Measurements from ENCODE around the gene OR2D3. TPM values are rescaled to one million over a fixed set of nuclear protein-coding genes. Genes with fewer than 3 reads are reported as not detected.

Gene OR2D3, protein sequence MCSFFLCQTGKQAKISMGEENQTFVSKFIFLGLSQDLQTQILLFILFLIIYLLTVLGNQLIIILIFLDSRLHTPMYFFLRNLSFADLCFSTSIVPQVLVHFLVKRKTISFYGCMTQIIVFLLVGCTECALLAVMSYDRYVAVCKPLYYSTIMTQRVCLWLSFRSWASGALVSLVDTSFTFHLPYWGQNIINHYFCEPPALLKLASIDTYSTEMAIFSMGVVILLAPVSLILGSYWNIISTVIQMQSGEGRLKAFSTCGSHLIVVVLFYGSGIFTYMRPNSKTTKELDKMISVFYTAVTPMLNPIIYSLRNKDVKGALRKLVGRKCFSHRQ
- total RNA-seq (2021; fragmentation: NEBNext Ultra II Directional; extraction: Animal tissue kit (Norgen Biotek cat#: 25700)), result not detected
- long read RNA-seq, result 0 reads

DNA sequence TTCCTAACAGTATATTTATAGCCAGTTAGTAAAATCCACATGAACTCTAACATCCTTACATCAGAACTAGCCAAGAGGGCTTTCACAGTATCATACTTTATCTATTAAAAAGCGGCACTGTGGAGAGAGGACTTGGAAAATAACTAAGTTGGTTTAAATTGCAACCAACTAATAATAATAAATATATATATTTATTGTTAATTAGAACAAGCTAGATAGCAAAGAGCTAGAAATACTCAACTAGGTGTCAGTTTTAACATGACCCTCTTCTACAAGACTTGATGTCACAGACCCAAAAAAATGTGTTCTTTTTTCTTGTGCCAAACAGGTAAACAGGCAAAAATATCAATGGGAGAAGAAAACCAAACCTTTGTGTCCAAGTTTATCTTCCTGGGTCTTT is at the start of gene OR2D3:
TSS of gene OR2D3 (plus strand) at position 301 of the 400 bp plus-strand sequence. CDS start at position 301, 0 bp downstream.
- H3K9me3 Mint-ChIP-seq, result no peaks in the 10 kb centered on the region
- H3K27ac Mint-ChIP-seq, result no peak within 1 kb of the TSS
- H3K27me3 Mint-ChIP-seq (ENCODE audit: insufficient read depth), result no peaks in the 10 kb centered on the region
- no peaks in the 10 kb centered on the region for H3K36me3 Mint-ChIP-seq (ENCODE audit: low read depth)
- no peak within 1 kb of the TSS for H3K4me3 Mint-ChIP-seq
- no peak for DNase-seq
- H3K4me1 Mint-ChIP-seq (ENCODE audit: low read depth), result peaks cover 4% of the 10 kb centered on the region
- TF ChIP-seq, protein P1, sequence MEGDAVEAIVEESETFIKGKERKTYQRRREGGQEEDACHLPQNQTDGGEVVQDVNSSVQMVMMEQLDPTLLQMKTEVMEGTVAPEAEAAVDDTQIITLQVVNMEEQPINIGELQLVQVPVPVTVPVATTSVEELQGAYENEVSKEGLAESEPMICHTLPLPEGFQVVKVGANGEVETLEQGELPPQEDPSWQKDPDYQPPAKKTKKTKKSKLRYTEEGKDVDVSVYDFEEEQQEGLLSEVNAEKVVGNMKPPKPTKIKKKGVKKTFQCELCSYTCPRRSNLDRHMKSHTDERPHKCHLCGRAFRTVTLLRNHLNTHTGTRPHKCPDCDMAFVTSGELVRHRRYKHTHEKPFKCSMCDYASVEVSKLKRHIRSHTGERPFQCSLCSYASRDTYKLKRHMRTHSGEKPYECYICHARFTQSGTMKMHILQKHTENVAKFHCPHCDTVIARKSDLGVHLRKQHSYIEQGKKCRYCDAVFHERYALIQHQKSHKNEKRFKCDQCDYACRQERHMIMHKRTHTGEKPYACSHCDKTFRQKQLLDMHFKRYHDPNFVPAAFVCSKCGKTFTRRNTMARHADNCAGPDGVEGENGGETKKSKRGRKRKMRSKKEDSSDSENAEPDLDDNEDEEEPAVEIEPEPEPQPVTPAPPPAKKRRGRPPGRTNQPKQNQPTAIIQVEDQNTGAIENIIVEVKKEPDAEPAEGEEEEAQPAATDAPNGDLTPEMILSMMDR (IDR thresholded peaks at IDR 0.05), result no peak

DNA sequence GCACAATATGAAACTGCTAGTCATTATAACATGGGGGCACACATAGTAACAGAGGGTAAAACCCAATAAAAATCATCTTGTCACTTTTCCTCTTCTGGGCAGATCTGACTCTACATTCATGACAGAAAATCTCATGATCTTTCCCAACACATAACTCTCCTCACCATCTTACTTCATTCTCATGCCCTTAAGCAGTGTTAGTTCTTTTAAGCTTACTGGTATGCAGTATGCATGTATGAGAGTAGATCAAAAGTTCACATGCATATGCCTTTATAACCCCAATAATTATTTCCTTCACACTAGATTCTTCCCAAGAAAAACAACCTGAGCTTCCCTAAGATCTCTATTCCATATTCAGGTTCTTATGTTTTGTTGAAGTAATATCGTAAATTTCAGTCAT is 49.5 kb upstream of the OR2D3 start:
- Mint-ChIP-seq H3K27me3 (ENCODE audit: insufficient read depth) (peaks cover 2% of the 10 kb centered on the region; the same call in 1 of the 2 replicates), H3K27ac (no peak overlapping the region), H3K9me3 (no peaks in the 10 kb centered on the region), H3K4me1 (ENCODE audit: low read depth) (no peaks in the 10 kb centered on the region), H3K4me3 (no peak overlapping the region), H3K36me3 (ENCODE audit: low read depth) (no peaks in the 10 kb centered on the region; the same call in 1 of the 2 replicates)
- no peak for DNase-seq
- TF ChIP-seq, protein P1 (IDR thresholded peaks at IDR 0.05), result no peak

DNA sequence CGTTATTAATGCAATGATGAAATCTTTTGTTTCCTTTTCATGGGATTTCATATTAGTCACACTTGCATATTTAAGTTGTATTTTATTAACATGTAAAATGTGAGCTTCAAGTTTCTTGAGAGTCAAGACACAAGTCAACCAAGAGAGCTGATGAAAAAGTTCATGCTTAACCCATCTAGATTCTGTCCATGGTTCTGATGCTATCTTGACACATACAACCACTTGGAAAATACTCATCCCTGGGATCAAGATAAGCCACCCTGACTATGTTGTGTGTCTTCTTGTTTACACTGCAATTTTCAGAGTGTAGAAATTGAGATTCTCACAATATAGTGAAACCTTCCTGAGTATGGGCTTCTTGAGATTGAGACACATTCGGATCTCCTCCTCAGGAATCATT is 45.0 kb upstream of the OR2D3 start:
- Mint-ChIP-seq H3K27ac (no peak overlapping the region), H3K36me3 (ENCODE audit: low read depth) (no peaks in the 10 kb centered on the region; the same call in none of the 2 replicates), H3K4me3 (no peak overlapping the region), H3K9me3 (peaks cover 8% of the 10 kb centered on the region), H3K27me3 (ENCODE audit: insufficient read depth) (peaks cover 2% of the 10 kb centered on the region; the same call in 1 of the 2 replicates), H3K4me1 (ENCODE audit: low read depth) (no peaks in the 10 kb centered on the region)
- DNase-seq, result no peak
- TF ChIP-seq, protein P1 (IDR thresholded peaks at IDR 0.05), result no peak

DNA sequence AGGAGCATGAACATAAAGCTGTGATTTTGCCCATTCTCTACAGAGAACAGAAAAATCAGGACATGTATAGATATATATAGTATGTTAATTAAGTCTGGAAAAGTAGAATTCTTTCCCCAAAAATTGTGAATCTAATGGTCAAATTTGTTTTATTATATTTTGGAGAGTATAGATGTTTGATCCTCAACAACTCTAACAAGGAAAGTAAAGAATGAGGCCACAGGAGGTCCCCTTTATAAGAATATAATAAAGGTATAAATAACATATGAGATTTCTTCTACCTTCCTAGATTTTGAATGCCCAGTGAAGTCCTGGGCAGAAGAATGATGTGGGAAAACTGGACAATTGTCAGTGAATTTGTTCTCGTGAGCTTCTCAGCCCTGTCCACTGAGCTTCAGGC is 44.5 kb upstream of the OR2D3 start, which contains the start of gene OR10A4:
TSS of gene OR10A4 (plus strand) at position 301 of the 400 bp plus-strand sequence. CDS start at position 324, 23 bp downstream.
- Mint-ChIP-seq H3K27me3 (ENCODE audit: insufficient read depth) (peaks cover 2% of the 10 kb centered on the region; the same call in 1 of the 2 replicates), H3K4me1 (ENCODE audit: low read depth) (no peaks in the 10 kb centered on the region), H3K9me3 (peaks cover 8% of the 10 kb centered on the region), H3K36me3 (ENCODE audit: low read depth) (no peaks in the 10 kb centered on the region; the same call in none of the 2 replicates), H3K4me3 (no peak within 1 kb of the TSS), H3K27ac (no peak within 1 kb of the TSS)
- no peak for DNase-seq
- TF ChIP-seq, protein P1 (IDR thresholded peaks at IDR 0.05), result no peak

DNA sequence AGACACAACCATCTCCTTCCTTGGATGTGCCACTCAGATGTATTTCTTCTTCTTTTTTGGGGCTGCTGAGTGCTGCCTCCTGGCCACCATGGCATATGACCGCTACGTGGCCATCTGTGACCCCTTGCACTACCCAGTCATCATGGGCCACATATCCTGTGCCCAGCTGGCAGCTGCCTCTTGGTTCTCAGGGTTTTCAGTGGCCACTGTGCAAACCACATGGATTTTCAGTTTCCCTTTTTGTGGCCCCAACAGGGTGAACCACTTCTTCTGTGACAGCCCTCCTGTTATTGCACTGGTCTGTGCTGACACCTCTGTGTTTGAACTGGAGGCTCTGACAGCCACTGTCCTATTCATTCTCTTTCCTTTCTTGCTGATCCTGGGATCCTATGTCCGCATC is 43.9 kb upstream of the OR2D3 start:
- TF ChIP-seq, protein P1 (IDR thresholded peaks at IDR 0.05), result no peak
- peaks cover 2% of the 10 kb centered on the region; the same call in 1 of the 2 replicates for H3K27me3 Mint-ChIP-seq (ENCODE audit: insufficient read depth)
- DNase-seq, result no peak
- H3K9me3 Mint-ChIP-seq, result peaks cover 8% of the 10 kb centered on the region
- H3K36me3 Mint-ChIP-seq (ENCODE audit: low read depth), result no peaks in the 10 kb centered on the region; the same call in 1 of the 2 replicates
- no peak overlapping the region for H3K4me3 Mint-ChIP-seq
- no peak overlapping the region for H3K27ac Mint-ChIP-seq
- no peaks in the 10 kb centered on the region for H3K4me1 Mint-ChIP-seq (ENCODE audit: low read depth)
